Activated naive CD4-positive, alpha-beta T cell treated with anti-CD3 and anti-CD28 coated beads for 36 hours (primary cell): ENCODE results near the gene UROD. TPM values are rescaled to one million over a fixed set of nuclear protein-coding genes. Genes with fewer than 3 reads are reported as not detected.
"Not testable (repeated sequence)": the region's sequence is repeated elsewhere in the genome, so short reads cannot be mapped to it uniquely, and the experiment has no call there.

Experiments used
- CTCF ChIA-PET: fragments of 350-600 bp; sonication (Branson Sonifier 250); formaldehyde crosslinking; loops from one replicate; lab custom pipeline; 2021; ENCODE audit warnings: antibody characterized with exemption; lab: Charles Lee
- DNase-seq: peaks from one replicate; pipeline ENCODE4 v3.0.0-alpha.2; 2020
- H3K27ac Mint-ChIP-seq: one replicate; pipeline ENCODE4 v1.8.0; 2021; ENCODE audit warnings: mild to moderate bottlenecking, mixed read lengths
- H3K27me3 Mint-ChIP-seq: one replicate; pipeline ENCODE4 v1.8.0; 2021; ENCODE audit warnings: low read depth, mixed read lengths
- H3K36me3 Mint-ChIP-seq: one replicate; pipeline ENCODE4 v1.8.0; 2021; ENCODE audit warnings: low read depth, mixed read lengths
- H3K4me1 Mint-ChIP-seq: one replicate; pipeline ENCODE4 v1.8.0; 2021; ENCODE audit warnings: low read depth, mixed read lengths
- H3K4me3 Mint-ChIP-seq: one replicate; pipeline ENCODE4 v1.8.0; 2021; ENCODE audit warnings: mild to moderate bottlenecking, moderate library complexity, mixed read lengths
- H3K9me3 Mint-ChIP-seq: one replicate; pipeline ENCODE4 v1.8.0; 2021; ENCODE audit warnings: mixed read lengths
- intact Hi-C: fragments of 100-400 bp; cut with micrococcal nuclease; formaldehyde crosslinking; loops from one replicate; pipeline ENCODE4 v1.15.1; 2023
- total RNA-seq, 2 experiments: library from RNA; stranded (reverse); gene quantifications; one replicate each; pipeline ENCODE4 v1.2.3, GENCODE V29; 2021

Gene UROD
- total RNA-seq, 2 experiments from 2014 or later, result 117 to 126 TPM

GRCh38 chr1:44999232-44999631 is 12.8 kb upstream of the UROD start:
- no peak overlapping the region for H3K27ac Mint-ChIP-seq
- no peak for DNase-seq
- H3K4me1 Mint-ChIP-seq, result peaks cover 8% of the 10 kb centered on the region
- CTCF ChIA-PET, result interaction anchor here (0.7 to 0.8 kb wide), 3 partner anchors 28 to 352 kb away, joined by 3 to 6 read pairs (median 5); no protein-coding TSS in a partner anchor
- H3K9me3 Mint-ChIP-seq, result no peaks in the 10 kb centered on the region
- intact Hi-C loops, result no loop called here
- no peaks in the 10 kb centered on the region for H3K27me3 Mint-ChIP-seq
- H3K36me3 Mint-ChIP-seq, result peaks cover 7% of the 10 kb centered on the region
- no peak overlapping the region for H3K4me3 Mint-ChIP-seq

DNA sequence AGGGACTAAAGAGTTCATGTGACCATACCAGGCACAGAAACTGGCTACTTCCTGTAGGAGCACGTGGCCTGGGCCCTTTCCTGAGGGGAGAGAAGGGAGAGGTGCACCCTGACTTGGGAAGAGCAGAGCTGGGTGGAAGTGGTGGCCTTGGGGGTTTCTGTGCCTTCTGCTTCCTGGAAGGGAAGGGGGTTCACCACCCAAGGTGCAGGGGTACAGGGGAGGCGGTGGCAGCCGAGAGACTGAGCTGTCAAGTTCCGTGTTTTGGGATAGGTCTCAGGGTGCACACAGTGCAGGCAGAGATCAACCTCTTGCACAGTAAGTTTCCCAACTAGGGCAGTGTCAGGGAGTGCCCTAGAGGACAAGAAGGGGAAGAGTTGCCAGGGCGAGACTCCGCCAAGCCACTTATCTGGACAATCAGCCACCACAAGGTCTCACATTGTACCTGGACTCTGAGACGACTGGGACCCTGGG is 11.0 kb upstream of the UROD start:
- intact Hi-C loops, result no loop called here

DNA sequence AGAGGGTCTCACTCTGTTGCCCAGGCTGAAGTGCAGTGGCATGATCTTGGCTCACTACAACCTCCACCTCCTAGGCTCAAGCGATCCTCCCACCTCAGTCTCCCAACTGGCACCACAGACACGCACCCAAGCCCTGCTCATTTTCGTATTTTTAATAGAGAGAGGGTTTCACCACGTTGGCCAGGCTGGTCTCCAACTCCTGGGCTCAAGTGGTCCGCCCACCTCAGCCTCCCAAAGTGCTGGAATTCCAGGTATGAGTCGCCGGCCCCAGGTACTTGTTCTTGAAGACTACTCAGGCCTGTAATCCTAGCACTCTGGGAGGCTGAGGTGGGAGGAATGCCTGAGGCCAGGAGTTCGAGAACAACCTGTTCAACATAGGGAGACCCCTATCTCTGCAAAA is 10.5 kb upstream of the UROD start:
- H3K4me3 Mint-ChIP-seq, H3K9me3 Mint-ChIP-seq, H3K27me3 Mint-ChIP-seq, intact Hi-C loops, H3K4me1 Mint-ChIP-seq, DNase-seq, CTCF ChIA-PET: not testable (repeated sequence)
- Mint-ChIP-seq H3K27ac (peak overlapping the region; percentile 11), H3K36me3 (peaks cover 12% of the 10 kb centered on the region)

More for the DNA sequence above, 11.0 kb upstream of the UROD start:
- peaks cover 12% of the 10 kb centered on the region for H3K36me3 Mint-ChIP-seq
- no peak for DNase-seq
- CTCF ChIA-PET, result no interaction called here
- H3K27ac Mint-ChIP-seq, result peak overlapping the region; percentile 11
- H3K4me1 Mint-ChIP-seq, result peaks cover 8% of the 10 kb centered on the region
- no peaks in the 10 kb centered on the region for H3K9me3 Mint-ChIP-seq
- no peak overlapping the region for H3K4me3 Mint-ChIP-seq
- H3K27me3 Mint-ChIP-seq, result no peaks in the 10 kb centered on the region

DNA sequence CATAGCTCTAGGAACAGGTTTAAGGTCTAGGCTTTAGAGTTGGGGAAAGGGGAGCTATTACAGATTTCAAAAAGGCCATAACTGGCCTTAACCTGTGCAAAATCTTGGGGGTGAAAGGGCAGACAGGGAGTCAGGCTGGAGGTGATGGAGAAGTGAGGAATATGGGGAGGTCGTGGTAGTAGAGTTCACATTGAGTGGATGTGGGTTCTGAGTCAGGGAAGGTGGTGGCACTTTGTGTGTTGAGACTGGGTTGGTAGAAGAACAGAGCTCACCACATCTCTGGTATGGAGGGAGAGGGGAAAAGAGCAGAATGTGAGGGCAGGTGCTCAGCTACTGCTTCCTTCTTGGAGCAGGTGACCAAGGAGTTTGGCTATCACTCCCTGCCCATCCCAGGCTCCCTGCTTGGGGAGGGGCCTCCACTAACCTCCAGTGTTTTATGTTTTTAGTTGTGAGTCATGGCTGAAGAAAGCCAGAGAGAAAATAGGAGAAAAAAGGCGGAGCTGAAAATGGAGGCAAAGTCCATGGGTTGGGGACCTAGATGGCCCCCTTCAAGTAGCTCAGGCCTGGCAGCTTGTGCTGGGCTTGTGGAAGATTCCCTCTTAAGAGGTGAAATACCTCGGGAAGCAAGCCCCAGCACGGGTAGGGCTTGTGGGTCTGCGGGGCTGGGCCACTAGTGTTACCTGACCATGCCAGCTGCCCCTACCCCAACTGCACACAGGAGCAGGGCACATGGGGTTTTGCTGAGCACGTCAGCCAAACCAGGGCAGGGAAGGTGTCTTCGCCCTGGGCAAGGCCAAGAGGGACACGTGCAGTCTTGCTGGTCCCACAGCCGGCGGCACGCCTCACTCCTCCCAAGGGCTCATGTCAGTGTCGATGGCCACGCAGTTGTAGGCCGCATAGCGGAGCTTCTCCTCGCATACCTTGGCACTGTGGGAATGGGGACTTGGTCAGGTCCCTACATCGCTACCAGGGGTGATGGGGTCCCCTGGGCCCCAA is 9.1 kb upstream of the UROD start:
- H3K4me3 Mint-ChIP-seq, result no peak overlapping the region
- H3K27ac Mint-ChIP-seq, result no peak overlapping the region
- peaks cover 8% of the 10 kb centered on the region for H3K4me1 Mint-ChIP-seq

DNA sequence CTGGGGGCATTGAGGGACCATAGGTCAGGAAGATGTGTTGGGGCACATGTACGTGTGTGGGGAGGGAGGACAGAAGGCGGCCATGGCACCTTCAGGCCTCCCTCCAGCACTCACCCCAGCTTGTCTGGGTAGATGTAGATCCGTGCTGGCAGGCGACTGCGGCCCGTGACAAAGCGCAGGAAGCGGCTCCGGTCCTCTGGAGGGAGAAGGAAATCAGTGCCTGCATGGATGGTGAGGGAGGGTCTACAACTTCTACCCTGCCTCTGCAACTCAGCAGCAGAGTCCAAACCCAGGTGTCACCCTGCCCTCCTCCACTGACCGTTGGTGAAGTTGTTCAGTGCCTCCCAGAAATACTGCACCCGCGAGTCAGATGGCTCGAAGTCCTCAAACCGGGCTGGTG is 8.3 kb upstream of the UROD start:
- H3K36me3 Mint-ChIP-seq, result peaks cover 15% of the 10 kb centered on the region
- CTCF ChIA-PET, result interaction anchor here (0.8 to 1.2 kb wide), 2 partner anchors 11 to 16 kb away, joined by 3 read pairs; no protein-coding TSS in a partner anchor
- no peaks in the 10 kb centered on the region for H3K9me3 Mint-ChIP-seq
- peaks cover 8% of the 10 kb centered on the region for H3K4me1 Mint-ChIP-seq
- intact Hi-C loops, result no loop called here
- no peak overlapping the region for H3K4me3 Mint-ChIP-seq
- H3K27me3 Mint-ChIP-seq, result no peaks in the 10 kb centered on the region
- DNase-seq, result no peak
- H3K27ac Mint-ChIP-seq, result no peak overlapping the region

More for the DNA sequence above, 9.1 kb upstream of the UROD start:
- Mint-ChIP-seq H3K9me3 (no peaks in the 10 kb centered on the region), H3K36me3 (peaks cover 15% of the 10 kb centered on the region), H3K27me3 (no peaks in the 10 kb centered on the region)
- intact Hi-C loops, result no loop called here
- CTCF ChIA-PET, result interaction anchor here (1.2 kb wide), 1 partner anchor 11 kb away, joined by 3 read pairs; no protein-coding TSS in a partner anchor
- DNase-seq, result no peak

- H3K4me3 Mint-ChIP-seq, result no peak overlapping the region
- no peak for DNase-seq
- H3K4me1 Mint-ChIP-seq, result peaks cover 8% of the 10 kb centered on the region
- peak overlapping the region; percentile 46 for H3K27ac Mint-ChIP-seq
- no peaks in the 10 kb centered on the region for H3K27me3 Mint-ChIP-seq
- peaks cover 15% of the 10 kb centered on the region for H3K36me3 Mint-ChIP-seq
- H3K9me3 Mint-ChIP-seq, result no peaks in the 10 kb centered on the region
- intact Hi-C loops, result no loop called here
- CTCF ChIA-PET, result interaction anchor here (0.8 to 1.1 kb wide), 2 partner anchors 9 to 15 kb away, joined by 3 to 4 read pairs; no protein-coding TSS in a partner anchor
Measured at GRCh38 chr1:45004281-45004920, 7.7 kb upstream of the UROD start.

DNA sequence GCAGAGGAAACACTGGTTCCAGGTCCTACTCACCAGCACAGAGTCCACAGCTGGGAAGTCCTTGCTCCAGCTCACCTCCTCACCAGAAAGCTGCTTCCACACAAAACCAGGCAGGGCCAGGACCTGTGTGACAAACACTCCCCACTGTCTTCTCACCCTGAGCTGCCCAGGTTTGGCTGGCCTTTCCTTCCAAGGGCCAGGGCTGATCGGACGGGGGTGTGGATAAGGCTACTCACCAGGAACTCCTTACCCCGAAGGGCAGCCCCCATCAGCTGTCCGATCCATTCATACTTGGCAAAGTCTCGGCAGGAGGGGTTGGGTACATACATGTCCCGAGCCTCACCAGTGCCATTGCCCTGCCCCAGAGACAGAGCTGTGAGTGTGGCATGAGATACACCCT is 6.3 kb upstream of the UROD start:
- no peak for DNase-seq
- Mint-ChIP-seq H3K27me3 (no peaks in the 10 kb centered on the region), H3K27ac (no peak overlapping the region), H3K4me3 (no peak overlapping the region), H3K4me1 (peaks cover 13% of the 10 kb centered on the region), H3K36me3 (peaks cover 15% of the 10 kb centered on the region), H3K9me3 (no peaks in the 10 kb centered on the region)
- CTCF ChIA-PET, result interaction anchor here (1.5 kb wide), 1 partner anchor 13 kb away, joined by 6 read pairs; no protein-coding TSS in a partner anchor
- intact Hi-C loops, result no loop called here

DNA sequence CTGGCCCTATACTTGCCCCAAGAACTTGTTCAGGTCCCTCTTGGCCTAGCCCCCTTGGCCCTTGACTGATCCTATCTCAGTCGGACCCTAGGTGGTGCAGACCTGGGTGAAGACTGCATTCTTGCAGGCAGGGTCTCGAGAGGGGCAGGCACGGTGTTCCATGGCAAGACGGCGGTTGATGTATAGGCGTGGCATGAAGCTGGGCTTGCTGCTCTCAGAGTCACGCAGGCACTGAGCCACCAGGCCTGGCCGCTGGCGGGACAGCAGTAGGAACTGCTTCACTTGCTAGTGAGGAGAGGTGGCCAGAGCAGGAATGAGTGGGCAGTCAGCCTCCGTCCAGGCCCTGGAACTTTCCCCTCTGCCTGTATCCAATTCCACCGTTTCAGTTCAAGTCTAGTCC is 4.7 kb upstream of the UROD start:
- peaks cover 14% of the 10 kb centered on the region for H3K4me1 Mint-ChIP-seq
- intact Hi-C loops, result no loop called here
- no peaks in the 10 kb centered on the region for H3K9me3 Mint-ChIP-seq
- H3K36me3 Mint-ChIP-seq, result peaks cover 13% of the 10 kb centered on the region
- CTCF ChIA-PET, result interaction anchor here (0.6 to 1.5 kb wide), 3 partner anchors 13 to 220 kb away, joined by 3 to 4 read pairs (median 3); no protein-coding TSS in a partner anchor
- H3K27me3 Mint-ChIP-seq, result no peaks in the 10 kb centered on the region
- no peak overlapping the region for H3K27ac Mint-ChIP-seq
- no peak overlapping the region for H3K4me3 Mint-ChIP-seq
- no peak for DNase-seq

DNA sequence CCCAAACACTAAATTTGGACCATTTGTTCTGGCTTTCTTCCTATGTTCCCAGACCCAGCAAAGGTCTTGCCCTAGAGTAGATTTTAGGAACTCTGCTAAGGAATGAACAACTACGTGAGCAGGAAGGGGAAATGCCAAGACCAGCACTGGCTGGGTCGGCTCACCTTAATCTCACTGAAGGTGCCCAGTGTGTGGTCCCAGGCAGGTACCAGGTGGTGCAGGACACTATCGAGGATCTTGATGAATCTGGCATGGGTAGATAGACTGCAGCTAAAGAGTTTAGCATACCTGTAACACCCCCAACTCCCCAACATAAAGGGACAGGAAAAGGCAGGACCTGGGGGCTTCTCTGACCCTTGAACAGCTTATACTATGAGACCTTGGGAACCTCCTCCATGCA is 4.0 kb upstream of the UROD start:
- peaks cover 18% of the 10 kb centered on the region for H3K4me1 Mint-ChIP-seq

DNA sequence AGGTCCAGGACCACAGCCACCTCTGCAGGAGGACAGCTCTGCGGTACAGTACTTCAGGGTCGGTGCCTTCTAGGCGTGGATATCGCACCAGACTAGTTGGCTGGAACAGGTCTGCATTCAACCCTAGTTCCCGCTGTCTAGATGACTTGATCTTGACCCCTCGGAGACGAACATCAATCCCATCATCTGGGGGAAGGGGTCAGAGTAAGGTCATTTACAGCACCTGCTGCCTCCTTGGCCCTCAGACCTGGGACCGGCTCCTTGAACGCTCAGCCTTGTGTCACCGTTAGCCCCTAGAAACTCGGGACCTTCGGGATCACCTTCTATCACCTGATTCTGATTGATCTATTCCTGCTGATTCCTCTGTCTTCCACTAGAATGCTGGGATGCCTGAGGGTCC is 3.5 kb upstream of the UROD start:
- Mint-ChIP-seq H3K36me3 (peaks cover 7% of the 10 kb centered on the region), H3K4me1 (peaks cover 21% of the 10 kb centered on the region), H3K4me3 (no peak overlapping the region), H3K9me3 (no peaks in the 10 kb centered on the region), H3K27me3 (no peaks in the 10 kb centered on the region), H3K27ac (no peak overlapping the region)
- DNase-seq, result no peak
- intact Hi-C loops, result no loop called here
- CTCF ChIA-PET, result interaction anchor here (1.2 kb wide), 1 partner anchor 29 kb away, joined by 3 read pairs; no protein-coding TSS in a partner anchor

More for the DNA sequence above, 4.0 kb upstream of the UROD start:
- no peak for DNase-seq
- no peaks in the 10 kb centered on the region for H3K9me3 Mint-ChIP-seq
- no peak overlapping the region for H3K27ac Mint-ChIP-seq
- no peaks in the 10 kb centered on the region for H3K27me3 Mint-ChIP-seq
- peaks cover 7% of the 10 kb centered on the region for H3K36me3 Mint-ChIP-seq
- no peak overlapping the region for H3K4me3 Mint-ChIP-seq
- intact Hi-C loops, result no loop called here
- CTCF ChIA-PET, result interaction anchor here (1.2 kb wide), 1 partner anchor 28 kb away, joined by 3 read pairs; no protein-coding TSS in a partner anchor

DNA sequence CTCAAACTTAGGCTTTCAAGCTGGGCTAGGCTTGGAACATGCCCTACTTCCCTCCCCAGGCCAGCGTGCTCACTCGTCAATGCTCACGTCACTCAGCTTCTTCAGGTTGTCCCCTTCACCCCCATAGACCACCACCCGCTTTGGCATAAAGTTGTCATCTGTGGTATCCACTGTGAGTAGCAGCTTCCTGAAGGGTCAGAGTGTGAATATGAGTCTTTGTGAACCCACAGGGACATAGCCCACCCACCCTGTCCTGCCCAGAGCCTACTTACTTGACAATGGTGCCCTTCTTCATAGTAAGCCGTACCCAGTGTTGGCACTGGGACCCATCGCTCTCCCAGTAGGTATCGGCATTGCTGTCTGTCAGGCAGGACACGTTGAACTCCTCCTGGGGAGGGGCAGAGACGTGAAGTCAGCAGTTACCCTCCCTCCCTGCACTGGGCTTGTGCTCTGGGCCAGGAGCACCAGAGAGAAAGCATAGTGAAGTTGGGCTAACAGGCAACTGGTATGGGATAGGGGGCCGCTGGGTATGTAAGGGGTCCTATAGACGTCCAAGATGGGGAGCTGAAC is 2.7 kb upstream of the UROD start:
- Mint-ChIP-seq H3K4me1 (peaks cover 30% of the 10 kb centered on the region), H3K27me3 (no peaks in the 10 kb centered on the region), H3K9me3 (no peaks in the 10 kb centered on the region), H3K27ac (no peak overlapping the region), H3K36me3 (peaks cover 10% of the 10 kb centered on the region), H3K4me3 (peak overlapping the region; percentile 81)
- no peak for DNase-seq
- CTCF ChIA-PET, result interaction anchor here (0.6 to 5.6 kb wide), 3 partner anchors 173 to 291 kb away, joined by 3 to 124 read pairs (median 13); no protein-coding TSS in a partner anchor
- intact Hi-C loops, result no loop called here
